ENCODE data around the gene FOXP1. TPM values are rescaled to one million over a fixed set of nuclear protein-coding genes. Genes with fewer than 3 reads are reported as not detected.

The FOXP1 gene
- total and polyA plus RNA-seq, 9 of the 15 experiments (the other 6 are each of a cell fraction or from before 2014, with no cell fraction given), result 7.7 to 34.5 (median 13.7) TPM

GRCh38 chr3:71135373-71136088, 448.0 kb downstream of the FOXP1 start (continued):
- TF ChIP-seq, protein P1, sequence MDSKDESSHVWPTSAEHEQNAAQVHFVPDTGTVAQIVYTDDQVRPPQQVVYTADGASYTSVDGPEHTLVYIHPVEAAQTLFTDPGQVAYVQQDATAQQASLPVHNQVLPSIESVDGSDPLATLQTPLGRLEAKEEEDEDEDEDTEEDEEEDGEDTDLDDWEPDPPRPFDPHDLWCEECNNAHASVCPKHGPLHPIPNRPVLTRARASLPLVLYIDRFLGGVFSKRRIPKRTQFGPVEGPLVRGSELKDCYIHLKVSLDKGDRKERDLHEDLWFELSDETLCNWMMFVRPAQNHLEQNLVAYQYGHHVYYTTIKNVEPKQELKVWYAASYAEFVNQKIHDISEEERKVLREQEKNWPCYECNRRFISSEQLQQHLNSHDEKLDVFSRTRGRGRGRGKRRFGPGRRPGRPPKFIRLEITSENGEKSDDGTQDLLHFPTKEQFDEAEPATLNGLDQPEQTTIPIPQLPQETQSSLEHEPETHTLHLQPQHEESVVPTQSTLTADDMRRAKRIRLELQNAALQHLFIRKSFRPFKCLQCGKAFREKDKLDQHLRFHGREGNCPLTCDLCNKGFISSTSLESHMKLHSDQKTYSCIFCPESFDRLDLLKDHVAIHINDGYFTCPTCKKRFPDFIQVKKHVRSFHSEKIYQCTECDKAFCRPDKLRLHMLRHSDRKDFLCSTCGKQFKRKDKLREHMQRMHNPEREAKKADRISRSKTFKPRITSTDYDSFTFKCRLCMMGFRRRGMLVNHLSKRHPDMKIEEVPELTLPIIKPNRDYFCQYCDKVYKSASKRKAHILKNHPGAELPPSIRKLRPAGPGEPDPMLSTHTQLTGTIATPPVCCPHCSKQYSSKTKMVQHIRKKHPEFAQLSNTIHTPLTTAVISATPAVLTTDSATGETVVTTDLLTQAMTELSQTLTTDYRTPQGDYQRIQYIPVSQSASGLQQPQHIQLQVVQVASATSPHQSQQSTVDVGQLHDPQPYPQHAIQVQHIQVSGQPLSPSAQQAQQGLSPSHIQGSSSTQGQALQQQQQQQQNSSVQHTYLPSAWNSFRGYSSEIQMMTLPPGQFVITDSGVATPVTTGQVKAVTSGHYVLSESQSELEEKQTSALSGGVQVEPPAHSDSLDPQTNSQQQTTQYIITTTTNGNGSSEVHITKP (IDR thresholded peaks at IDR 0.05; ENCODE audit: partially characterized antibody), result no peak
- TF ChIP-seq ZNF75A (CRISPR knock-in tag; IDR thresholded peaks at IDR 0.05), result no peak
- no peak for TF ChIP-seq ZNF445 (CRISPR knock-in tag; IDR thresholded peaks at IDR 0.05; ENCODE audit: low read depth)

DNA sequence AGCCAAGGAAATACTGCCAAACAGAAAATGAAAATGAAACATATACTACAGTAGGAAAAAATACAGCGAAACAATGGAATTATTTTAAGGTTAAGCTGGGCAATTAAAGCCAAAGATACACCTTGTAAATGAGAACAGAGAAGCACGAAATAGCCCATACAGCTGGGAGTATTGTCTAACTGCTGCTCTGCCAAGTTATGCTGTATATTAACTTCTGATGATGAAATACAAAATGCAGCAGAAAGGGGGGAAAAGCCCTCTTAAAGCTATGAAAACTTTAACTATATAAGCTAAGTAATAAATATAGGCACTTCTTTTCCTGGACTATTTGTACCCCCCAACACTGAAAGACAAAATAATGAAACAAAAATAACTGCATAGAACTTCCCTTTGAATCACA, 449.0 kb downstream of the FOXP1 start:
- ChIA-PET POLR2A (interaction anchor here (1.6 kb wide), 1 partner anchor 56 kb away, joined by 4 read pairs; no protein-coding TSS in a partner anchor), CTCF (ENCODE audit: low intra/inter-chr PET ratio) (no interaction called here)
- Histone ChIP-seq H3K4me2 (ENCODE audit: insufficient read depth, low read length) (no peak overlapping the region), H3K9me1 (ENCODE audit: control insufficient read depth, insufficient read depth, low read length) (no peaks in the 10 kb centered on the region), H3K9ac (ENCODE audit: insufficient read depth in 1 of 2, low read depth in 2 of 2, low read length in 2 of 2) (no peak overlapping the region), H3K9me3 (replicated peaks; ENCODE audit: control insufficient read depth, insufficient read depth, low read depth, low read length) (no peaks in the 10 kb centered on the region), H3K4me3 (no peak overlapping the region), H3K36me3 (ENCODE audit: control insufficient read depth, insufficient read depth, low read length) (no peaks in the 10 kb centered on the region), H3K4me1 (replicated peaks in 1 of 2; ENCODE audit: control insufficient read depth in 2 of 2, insufficient read depth in 2 of 2, low read length in 2 of 2) (peaks cover 0 to 21% of the 10 kb centered on the region in 2 experiments; a peak in 4 of 5 replicates), H4K20me1 (replicated peaks; ENCODE audit: control insufficient read depth, insufficient read depth, low read length) (no peaks in the 10 kb centered on the region), H2AFZ (ENCODE audit: low read depth, low read length) (no peak overlapping the region), H3K27me3 (ENCODE audit: control insufficient read depth in 2 of 2, insufficient read depth in 2 of 2, low read length in 2 of 2) (no peaks in the 10 kb centered on the region), H3K79me2 (ENCODE audit: control insufficient read depth, insufficient read depth, low read length) (peaks cover 6% of the 10 kb centered on the region), H3K27ac (ENCODE audit: extremely low read depth, low read depth, low read length) (no peak overlapping the region)
- BruUV-seq (replicated peaks), result no TSS peak
- WGBS (ENCODE audit: insufficient coverage, low coverage, missing lambda C conversion rate), result 78% methylated on average over 2 of the region's 2 CpGs
- intact Hi-C loops (cut with micrococcal nuclease), result loop anchor here (5.0 to 10.0 kb wide), 2 partner anchors 73 to 380 kb away; no protein-coding TSS in a partner anchor
- FAIRE-seq, result no peak
- no peak for DNase-seq (ENCODE audit: extremely low read depth in 1 of 4, low spot score in 3 of 4)
- in situ Hi-C loops (cut with MboI), result no loop called here
- TF ChIP-seq BRD4 (IDR thresholded peaks at IDR 0.05), result no peak
- TF ChIP-seq ATF3 (IDR thresholded peaks at IDR 0.05), result peak; percentile 17; the same call in 1 of the 2 replicates
- TF ChIP-seq ATF3 (CRISPR knock-in tag; conservative IDR thresholded peaks at IDR 0.05), result no peak
- ATAC-seq, result no peak
